ENCODE results near the gene HMGCR. TPM values are rescaled to one million over a fixed set of nuclear protein-coding genes. Genes with fewer than 3 reads are reported as not detected.

The HMGCR gene
- total and polyA plus RNA-seq, 2 of the 8 experiments (the other 6 are each of a cell fraction or from before 2014, with no cell fraction given): 45.8 to 199 TPM

DNA sequence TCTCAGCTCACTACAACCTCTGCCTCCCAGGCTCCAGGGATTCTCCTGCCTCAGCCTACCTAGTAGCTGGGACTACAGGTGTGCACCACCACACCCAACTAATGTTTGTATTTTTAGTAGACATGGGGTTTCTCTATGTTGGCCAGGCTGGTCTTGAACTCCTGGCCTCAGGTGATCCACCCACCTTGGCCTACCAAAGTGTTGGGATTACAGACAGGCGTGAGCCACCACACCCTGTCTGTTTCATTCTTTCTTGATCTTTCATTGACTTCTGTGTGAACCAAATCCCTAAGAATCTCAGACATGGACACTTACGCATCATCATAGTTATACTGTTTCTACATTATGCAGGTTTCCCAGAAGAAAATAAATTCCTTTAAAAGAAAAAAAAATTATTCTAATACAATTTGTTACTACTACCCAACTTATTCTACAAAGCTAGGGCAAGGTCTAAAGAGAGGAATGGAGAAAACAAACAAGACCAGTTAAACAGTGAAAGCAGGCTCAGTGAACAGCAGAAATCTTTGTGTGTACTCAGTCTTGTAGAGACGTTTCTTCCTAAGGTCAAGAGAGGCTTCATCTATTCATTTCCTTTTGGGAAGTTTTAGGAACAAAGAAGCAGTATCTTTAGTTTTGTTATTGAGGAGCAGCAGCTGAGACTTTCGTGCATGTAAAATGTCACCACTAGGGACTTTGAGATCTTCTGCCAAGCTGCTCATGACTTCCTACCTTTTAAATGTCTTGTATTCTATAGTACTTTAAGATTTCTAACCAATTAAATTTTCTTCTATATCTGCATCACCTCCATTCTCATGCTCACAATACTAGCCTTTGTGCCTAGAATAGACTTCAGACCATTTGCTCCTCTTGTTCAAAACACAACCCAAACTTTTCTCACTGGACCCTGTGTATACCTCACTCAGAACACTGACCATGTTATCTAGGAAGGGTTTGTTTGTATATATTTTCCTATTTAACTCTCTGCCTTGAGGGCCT, 5.6 kb upstream of the HMGCR start (continued):
- TF ChIP-seq CHD7 (IDR thresholded peaks at IDR 0.05; ENCODE audit: insufficient replicate concordance, low read length): no peak
- no peak for TF ChIP-seq BRCA1 (IDR thresholded peaks at IDR 0.05; ENCODE audit: low read depth, low read length)
